ENCODE results near the gene CCNK. TPM values are rescaled to one million over a fixed set of nuclear protein-coding genes. Genes with fewer than 3 reads are reported as not detected.

CCNK gene
- total RNA-seq, 1 donor from 2014 or later, result 21.9 TPM

GRCh38 chr14:99479906-99480869, 1.0 kb upstream of the CCNK start, which contains the start of gene SETD3:
Gene SETD3 (minus strand): TSS chr14:99480859. CDS start chr14:99465805, 15,054 bp downstream.
- TF ChIP-seq CTCF (IDR thresholded peaks at IDR 0.05; ENCODE audit: insufficient read depth, low read length, poor library complexity, severe bottlenecking), result peak; percentile 26

DNA sequence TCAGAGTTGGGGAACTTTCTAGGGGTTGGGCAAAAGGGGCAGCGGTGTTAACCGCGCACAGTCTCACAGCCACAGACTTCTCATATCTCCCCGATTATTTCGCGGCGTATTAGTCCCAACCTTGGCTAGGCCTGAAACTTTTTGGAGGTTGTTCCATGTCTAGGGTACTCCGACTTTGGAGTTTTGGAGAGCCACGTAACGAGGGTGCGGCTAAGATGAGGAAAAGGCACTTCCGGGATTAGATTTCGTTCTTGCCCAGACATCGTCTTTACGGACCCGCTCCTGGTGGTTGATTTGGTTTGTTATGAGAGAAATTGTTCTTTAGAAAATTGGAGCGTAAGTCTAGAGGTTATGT, 513 bp downstream of the CCNK start:
- no peaks in the 10 kb centered on the region for H3K27me3 ChIP-seq (ENCODE audit: control insufficient read depth, insufficient read depth, low read length)
- no peaks in the 10 kb centered on the region for H3K36me3 ChIP-seq (ENCODE audit: control insufficient read depth, insufficient read depth, low read length)
- H3K4me3 ChIP-seq (ENCODE audit: low read depth, low read length), result peak overlapping the region; percentile 97
- no peak for DNase-seq (ENCODE audit: low read depth)
- no peak for TF ChIP-seq CTCF (IDR thresholded peaks at IDR 0.05; ENCODE audit: insufficient read depth, low read length, poor library complexity, severe bottlenecking)

More at GRCh38 chr14:99479906-99480869, 1.0 kb upstream of the CCNK start, which contains the start of gene SETD3:
- Histone ChIP-seq H3K27me3 (ENCODE audit: control insufficient read depth, insufficient read depth, low read length) (no peaks in the 10 kb centered on the region), H3K4me3 (ENCODE audit: low read depth, low read length) (peak within 1 kb of the TSS; percentile 97), H3K36me3 (ENCODE audit: control insufficient read depth, insufficient read depth, low read length) (no peaks in the 10 kb centered on the region)
- no peak for DNase-seq (ENCODE audit: low read depth)

DNA sequence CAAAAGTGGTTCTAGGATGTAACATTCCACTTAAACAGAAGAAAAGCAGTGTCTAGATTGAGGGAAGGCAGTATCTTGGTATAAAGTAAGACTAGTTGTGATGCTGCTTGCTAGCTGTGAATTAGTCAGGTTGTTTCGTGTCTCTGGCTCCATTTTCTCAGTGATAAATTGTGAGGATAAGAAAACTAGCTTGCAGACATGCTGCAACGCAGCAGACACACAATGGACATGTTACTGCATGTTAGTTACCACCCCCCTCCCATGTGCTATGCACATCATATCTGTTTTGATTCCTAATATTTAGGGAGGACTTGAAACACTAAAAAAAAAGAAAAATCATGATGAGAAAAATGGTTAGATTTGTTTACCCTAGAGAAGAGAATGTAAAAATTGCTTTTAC, 2.9 kb downstream of the CCNK start:
- DNase-seq (ENCODE audit: low read depth), result no peak
- Histone ChIP-seq H3K36me3 (ENCODE audit: control insufficient read depth, insufficient read depth, low read length) (no peaks in the 10 kb centered on the region), H3K4me3 (ENCODE audit: low read depth, low read length) (no peak overlapping the region), H3K27me3 (ENCODE audit: control insufficient read depth, insufficient read depth, low read length) (no peaks in the 10 kb centered on the region)
- TF ChIP-seq CTCF (IDR thresholded peaks at IDR 0.05; ENCODE audit: insufficient read depth, low read length, poor library complexity, severe bottlenecking), result no peak

GRCh38 chr14:99497341-99497740, 16.1 kb downstream of the CCNK start:
- Histone ChIP-seq H3K27me3 (ENCODE audit: control insufficient read depth, insufficient read depth, low read length) (no peaks in the 10 kb centered on the region), H3K36me3 (ENCODE audit: control insufficient read depth, insufficient read depth, low read length) (peaks cover 4% of the 10 kb centered on the region), H3K4me3 (ENCODE audit: low read depth, low read length) (no peak overlapping the region)
- no peak for DNase-seq (ENCODE audit: low read depth)
- TF ChIP-seq CTCF (IDR thresholded peaks at IDR 0.05; ENCODE audit: insufficient read depth, low read length, poor library complexity, severe bottlenecking), result no peak

DNA sequence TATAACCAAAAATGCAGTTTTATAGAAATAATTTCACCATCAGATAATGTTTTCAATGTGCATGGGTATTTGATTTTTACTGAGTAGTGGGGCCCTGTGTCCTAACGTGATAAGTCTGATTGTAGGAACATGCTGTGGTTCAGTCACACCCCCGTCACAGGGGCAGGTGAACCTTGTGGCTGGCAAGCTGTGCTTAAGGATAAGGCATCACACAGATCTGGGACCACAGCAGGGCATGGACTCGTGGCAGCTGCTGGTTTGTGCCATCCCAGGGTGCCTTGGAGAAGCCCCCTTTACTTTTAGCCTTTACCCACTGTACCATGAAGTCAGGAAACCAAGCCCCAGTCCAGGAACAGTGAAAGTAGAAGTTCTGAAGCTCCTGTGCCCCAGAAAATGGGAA, 16.7 kb downstream of the CCNK start:
- Histone ChIP-seq H3K4me3 (ENCODE audit: low read depth, low read length) (no peak overlapping the region), H3K36me3 (ENCODE audit: control insufficient read depth, insufficient read depth, low read length) (peaks cover 4% of the 10 kb centered on the region), H3K27me3 (ENCODE audit: control insufficient read depth, insufficient read depth, low read length) (no peaks in the 10 kb centered on the region)
- no peak for TF ChIP-seq CTCF (IDR thresholded peaks at IDR 0.05; ENCODE audit: insufficient read depth, low read length, poor library complexity, severe bottlenecking)
- DNase-seq (ENCODE audit: low read depth), result no peak

Measured in kidney epithelial cell (primary cell).